Gastroesophageal sphincter (tissue), 3 donors: Measurements from ENCODE around the gene SEC11A.

Experiments used
- CTCF ChIP-seq, 4 experiments: fragments of 200-600 bp in 2 of 4; fragments of 450-650 bp in 2 of 4; sonication (generic) in 1 of 4; IDR thresholded peaks; one replicate each; pipeline ENCODE4 v1.5.1; 2017 to 2019; ENCODE audit warnings: antibody characterized with exemption in 4 of 4, mild to moderate bottlenecking in 2 of 4, moderate library complexity in 2 of 4
- EP300 ChIP-seq: sonication (generic); formaldehyde crosslinking; IDR thresholded peaks from one replicate; pipeline ENCODE4 v1.6.1; 2017; ENCODE audit warnings: antibody characterized with exemption, mild to moderate bottlenecking
- POLR2AphosphoS5 ChIP-seq: sonication (generic); formaldehyde crosslinking; IDR thresholded peaks from one replicate; pipeline ENCODE4 v1.6.1; 2017; ENCODE audit warnings: antibody characterized with exemption

DNA sequence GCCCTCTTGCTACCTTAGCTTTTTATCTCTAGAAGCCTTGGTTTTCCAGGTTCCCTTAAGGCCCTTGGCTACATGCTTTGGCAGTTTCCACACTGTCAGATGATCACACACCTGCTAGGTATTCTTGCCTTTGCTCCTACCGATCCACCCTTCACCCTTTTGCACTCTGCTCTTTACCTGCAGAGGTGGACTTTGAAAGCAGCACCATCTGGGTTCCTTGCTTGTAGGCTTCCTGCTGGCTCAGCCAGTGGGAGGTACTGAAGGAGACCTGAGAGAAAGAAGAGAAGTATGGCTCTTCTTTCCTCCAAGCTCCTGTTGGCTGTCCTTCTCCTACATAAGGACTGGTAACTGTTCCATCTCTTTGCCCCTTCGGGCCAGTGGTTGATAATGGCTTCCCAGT is 25.2 kb upstream of the SEC11A start:
- no peak for TF ChIP-seq CTCF (IDR thresholded peaks at IDR 0.05)
- TF ChIP-seq POLR2AphosphoS5, result no peak
- TF ChIP-seq EP300, result no peak
